Thoracic aorta (tissue), 2 donors: ENCODE data around the gene CDKL4. TPM values are rescaled to one million over a fixed set of nuclear protein-coding genes. Genes with fewer than 3 reads are reported as not detected.
"Not testable (repeated sequence)": the region's sequence is repeated elsewhere in the genome, so short reads cannot be mapped to it uniquely, and the experiment has no call there.

ENCODE experiments used
- ATAC-seq: fragments of 150-250 bp; one replicate; pipeline ENCODE4 v1.8.0; 2017; ENCODE audit warnings: low read depth; ENCODE audit not compliant: insufficient number of reproducible peaks, low FRiP score
- DNase-seq: peaks from one replicate; pipeline ENCODE4 v3.0.0-alpha.2; 2020; ENCODE audit warnings: low spot score
- H3K27ac ChIP-seq, 2 donors: fragments of 200-600 bp; sonication (generic); 1 replicate in 1 of 2; 2 replicates in 1 of 2; pipeline ENCODE4 v1.5.1; 2016; ENCODE audit warnings: mild to moderate bottlenecking in 2 of 2, moderate library complexity in 2 of 2
- H3K27me3 ChIP-seq: fragments of 200-600 bp; sonication (generic); replicated peaks from 2 replicates; pipeline ENCODE4 v1.6.0; 2016; ENCODE audit warnings: mild to moderate bottlenecking; ENCODE audit not compliant: insufficient read depth
- H3K36me3 ChIP-seq: fragments of 200-600 bp; sonication (generic); one replicate; pipeline ENCODE4 v1.5.1; 2016
- H3K4me1 ChIP-seq, 2 donors: fragments of 200-600 bp; sonication (generic); 1 replicate in 1 of 2; 2 replicates in 1 of 2; pipeline versions ENCODE4 v1.5.1 to v1.6.0; 2016; ENCODE audit warnings: low read depth in 2 of 2, mild to moderate bottlenecking in 1 of 2; ENCODE audit not compliant: control insufficient read depth in 1 of 2
- H3K4me3 ChIP-seq: fragments of 200-600 bp; sonication (generic); 2 replicates; pipeline ENCODE4 v1.5.1; 2016; ENCODE audit warnings: mild to moderate bottlenecking
- H3K9me3 ChIP-seq: fragments of 200-600 bp; sonication (generic); 2 replicates; pipeline ENCODE4 v1.5.1; 2016
- CTCF ChIP-seq: fragments of 200-600 bp; sonication (generic); IDR thresholded peaks from one replicate; pipeline ENCODE4 v1.5.1; 2019; ENCODE audit warnings: antibody characterized with exemption
- total RNA-seq, 2 donors: library from RNA; depleted of rRNA; stranded (reverse); fragments of >200 nt; gene quantifications; one replicate each; pipeline versions ENCODE4 v1.1.0 to v1.2.3, GENCODE V29; 2016

The CDKL4 gene
- total RNA-seq, 2 donors from 2014 or later: 2.6 TPM; not detected in 1

GRCh38 chr2:39142904-39143605, 100.7 kb downstream of the CDKL4 start:
- TF ChIP-seq CTCF: no peak
- Histone ChIP-seq H3K27ac (no peak overlapping the region), H3K27me3 (no peaks in the 10 kb centered on the region), H3K9me3 (no peaks in the 10 kb centered on the region), H3K4me3 (no peak overlapping the region), H3K4me1 (peaks cover 0 to 9% of the 10 kb centered on the region in 2 donors), H3K36me3 (no peaks in the 10 kb centered on the region)
- no peak for ATAC-seq
- no peak for DNase-seq

- Histone ChIP-seq H3K36me3 (no peaks in the 10 kb centered on the region), H3K4me1 (peaks cover 0 to 9% of the 10 kb centered on the region in 2 donors), H3K9me3 (no peaks in the 10 kb centered on the region), H3K4me3 (no peak overlapping the region), H3K27me3 (no peaks in the 10 kb centered on the region), H3K27ac (no peak overlapping the region)
- DNase-seq (no peak), ATAC-seq (no peak)
- TF ChIP-seq CTCF: no peak
These were observed 102.2 kb downstream of the CDKL4 start for GRCh38 chr2:39141334-39142271.

- H3K36me3 ChIP-seq, H3K4me1 ChIP-seq, H3K9me3 ChIP-seq, H3K27me3 ChIP-seq, DNase-seq, H3K27ac ChIP-seq, ATAC-seq, H3K4me3 ChIP-seq: not testable (repeated sequence)
These were observed 102.8 kb downstream of the CDKL4 start for GRCh38 chr2:39140948-39141333.

- ATAC-seq: no peak
- Histone ChIP-seq H3K27ac (no peak overlapping the region), H3K27me3 (no peaks in the 10 kb centered on the region)
These were observed 103.4 kb downstream of the CDKL4 start for GRCh38 chr2:39140322-39140847.

More at GRCh38 chr2:39140322-39140847, 103.4 kb downstream of the CDKL4 start:
- no peaks in the 10 kb centered on the region for H3K9me3 ChIP-seq
- peaks cover 0 to 9% of the 10 kb centered on the region in 2 donors for H3K4me1 ChIP-seq
- no peak for TF ChIP-seq CTCF
- H3K36me3 ChIP-seq: no peaks in the 10 kb centered on the region
- no peak overlapping the region for H3K4me3 ChIP-seq
- DNase-seq: no peak
